NCI-H146 treated with DMSO at 0.1 percent for 48 hours (cell line): ENCODE data around the gene KIF22.
"Not testable (repeated sequence)": the region's sequence is repeated elsewhere in the genome, so short reads cannot be mapped to it uniquely, and the experiment has no call there.

Source experiments
- DNase-seq: peaks from one replicate; lab custom pipeline; 2025; ENCODE audit not compliant: unreplicated experiment; lab: John Stamatoyannopoulos, UW

The KIF22 gene

GRCh38 chr16:29812754-29813643 is 22.4 kb downstream of the KIF22 start:
- no peak for DNase-seq

- no peak for DNase-seq
Measured at GRCh38 chr16:29813644-29814562, 23.4 kb downstream of the KIF22 start.

- DNase-seq, result no peak
Measured at GRCh38 chr16:29814592-29814991, 24.0 kb downstream of the KIF22 start.

- DNase-seq, result no peak
Measured at GRCh38 chr16:29815032-29815721, 24.6 kb downstream of the KIF22 start.

GRCh38 chr16:29815793-29816693 is 25.5 kb downstream of the KIF22 start, which contains the start of gene PAGR1:
Gene PAGR1 (plus strand): TSS chr16:29816152. CDS start chr16:29816526, 374 bp downstream.
- peak; percentile 99 for DNase-seq

- peak; percentile 77 for DNase-seq
Measured at GRCh38 chr16:29816694-29817441, 26.3 kb downstream of the KIF22 start.

GRCh38 chr16:29818082-29818481 is 27.5 kb downstream of the KIF22 start:
- no peak for DNase-seq

GRCh38 chr16:29819506-29819905 is 29.0 kb downstream of the KIF22 start:
- no peak for DNase-seq

GRCh38 chr16:29820271-29820701 is 29.7 kb downstream of the KIF22 start, which contains the start of gene MVP:
Gene MVP (plus strand): TSS chr16:29820462. CDS start chr16:29830550, 10,088 bp downstream.
- DNase-seq, result peak; percentile 34

GRCh38 chr16:29820730-29821642 is 30.4 kb downstream of the KIF22 start:
- DNase-seq, result no peak

- DNase-seq, result no peak
Measured at GRCh38 chr16:29821643-29822115, 31.1 kb downstream of the KIF22 start.

GRCh38 chr16:29824589-29825144 is 34.1 kb downstream of the KIF22 start:
- DNase-seq, result no peak

GRCh38 chr16:29825145-29826044 is 34.8 kb downstream of the KIF22 start:
- no peak for DNase-seq

GRCh38 chr16:29826342-29826695 is 35.8 kb downstream of the KIF22 start:
- DNase-seq, result no peak

- DNase-seq, result no peak
Measured at GRCh38 chr16:29830774-29831173, 40.2 kb downstream of the KIF22 start.

GRCh38 chr16:29831490-29831889 is 40.9 kb downstream of the KIF22 start:
- no peak for DNase-seq

GRCh38 chr16:29833219-29833618 is 42.7 kb downstream of the KIF22 start:
- not testable (repeated sequence) for DNase-seq
